Urinary bladder (tissue), 4 donors: Measurements from ENCODE around the gene ART5. TPM values are rescaled to one million over a fixed set of nuclear protein-coding genes. Genes with fewer than 3 reads are reported as not detected.
"Not testable (repeated sequence)": the region's sequence is repeated elsewhere in the genome, so short reads cannot be mapped to it uniquely, and the experiment has no call there.

Source experiments
- DNase-seq: peaks from one replicate; pipeline ENCODE4 v3.0.0-alpha.2; 2015; ENCODE audit errors: extremely low spot score
- H3K27ac ChIP-seq: one replicate; pipeline ENCODE4 v1.5.1; 2013; ENCODE audit warnings: low read depth, mild to moderate bottlenecking, moderate library complexity
- H3K36me3 ChIP-seq: one replicate; pipeline ENCODE4 v1.6.1; 2013; ENCODE audit warnings: mild to moderate bottlenecking, moderate library complexity; ENCODE audit not compliant: insufficient read depth
- H3K4me1 ChIP-seq: one replicate; pipeline ENCODE4 v1.6.1; 2013; ENCODE audit warnings: mild to moderate bottlenecking, moderate library complexity; ENCODE audit not compliant: insufficient read depth
- H3K4me3 ChIP-seq: one replicate; pipeline ENCODE4 v1.5.1; 2013; ENCODE audit warnings: low read depth, low read length
- WGBS: extraction: QIAGEN DNeasy Blood & Tissue Kit; methylation state at CpG from one replicate; pipeline ENCODE4 v1.1.7; 2013; 5-methylcytosine and 5-hydroxymethylcytosine counted together
- polyA plus RNA-seq: library from polyadenylated mRNA; stranded (reverse); fragments of 200-250 nt; gene quantifications from one replicate; pipeline ENCODE4 v1.2.3, GENCODE V29; 2013
- small RNA-seq: library from RNA; depleted of rRNA; stranded (forward); fragments of <200 nt; gene quantifications from one replicate; pipeline ENCODE3, GENCODE V24; 2014
- total RNA-seq: library from RNA; depleted of rRNA; stranded (reverse); fragments of >200 nt; gene quantifications from one replicate; pipeline ENCODE4 v1.2.3, GENCODE V29; 2014
- donor health status: healthy with polysubstance abuse.
- donor health status: healthy.

Gene ART5
- total and polyA plus RNA-seq, 2 donors, result 0.67 TPM; not detected in 1

GRCh38 chr11:3597743-3598142 lies 44.0 kb downstream of the ART5 start:
- 93% methylated on average over 15 of the region's 15 CpGs for WGBS
- H3K36me3 ChIP-seq, H3K27ac ChIP-seq, H3K4me3 ChIP-seq, DNase-seq, H3K4me1 ChIP-seq: not testable (repeated sequence)

DNA sequence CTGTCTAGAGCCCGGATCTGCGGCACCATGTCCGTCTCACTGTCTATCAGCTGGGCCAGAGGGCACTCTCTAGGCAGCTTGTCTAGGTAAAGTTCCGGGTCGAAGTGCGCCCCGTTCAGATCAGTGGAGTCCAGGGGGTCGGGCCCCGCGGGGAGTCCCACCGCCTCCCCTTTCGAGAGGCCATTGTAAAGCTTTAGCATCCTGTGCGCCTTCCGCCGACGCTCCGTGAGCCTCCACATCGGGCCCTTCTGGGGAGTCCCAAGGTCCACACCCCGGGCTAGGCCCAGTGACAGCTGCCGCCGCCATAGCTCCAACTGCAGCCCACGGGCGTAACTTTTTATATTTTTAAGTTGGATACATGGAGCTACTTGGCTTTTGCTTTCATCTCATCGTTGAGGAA lies 50.5 kb downstream of the ART5 start:
- not testable (repeated sequence) for H3K4me1 ChIP-seq, H3K27ac ChIP-seq, DNase-seq, H3K36me3 ChIP-seq, H3K4me3 ChIP-seq
- 96% methylated on average over 24 of the region's 24 CpGs for WGBS

DNA sequence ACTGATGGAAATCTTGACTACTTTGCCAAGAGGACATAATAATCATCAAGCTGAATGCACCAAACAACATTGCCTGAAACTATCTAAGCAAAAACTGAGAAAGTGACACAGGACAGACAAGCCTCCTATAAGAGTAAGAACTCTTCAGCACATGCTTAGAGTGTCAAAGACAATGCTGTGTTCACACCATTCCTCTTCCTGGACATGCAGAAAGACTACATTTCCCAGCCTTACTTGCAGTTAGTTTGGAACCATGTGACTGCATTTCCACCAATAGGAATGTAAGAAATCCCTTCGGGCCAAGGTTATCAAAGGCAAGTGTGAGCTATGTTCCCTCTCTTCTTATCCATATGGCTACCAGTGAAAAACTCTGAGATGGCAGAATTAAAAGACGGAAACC lies 51.6 kb downstream of the ART5 start:
- not testable (repeated sequence) for H3K4me3 ChIP-seq, H3K27ac ChIP-seq, H3K4me1 ChIP-seq, H3K36me3 ChIP-seq, DNase-seq
- 68% methylated on average over 2 of the region's 2 CpGs for WGBS

GRCh38 chr11:3588776-3589175 lies 53.0 kb downstream of the ART5 start:
- H3K4me3 ChIP-seq, H3K4me1 ChIP-seq, H3K36me3 ChIP-seq, DNase-seq, H3K27ac ChIP-seq: not testable (repeated sequence)
- 77% methylated on average over 11 of the region's 11 CpGs for WGBS

Small RNA genes lying within 50 kb of the gene (small RNA-seq; reads per million reads assigned to genes)
- gene RF00019, result not detected

Other genes with a start within 250 kb of the ART5 start
- not detected for gene ART1, start 3.1 kb upstream of the ART5 start, total RNA-seq
- not detected for gene ART1, start 3.1 kb upstream of the ART5 start, polyA plus RNA-seq
- gene CHRNA10, start 29.4 kb upstream of the ART5 start, total RNA-seq, result 0.48 TPM
- gene CHRNA10, start 29.4 kb upstream of the ART5 start, polyA plus RNA-seq, result 0.68 TPM
- gene NUP98, start 155.6 kb upstream of the ART5 start, total RNA-seq, result 105 TPM
- gene NUP98, start 155.6 kb upstream of the ART5 start, polyA plus RNA-seq, result 41.8 TPM
- 12.7 TPM for gene PGAP2, start 166.6 kb upstream of the ART5 start, total RNA-seq
- 15.3 TPM for gene PGAP2, start 166.6 kb upstream of the ART5 start, polyA plus RNA-seq
- 4.9 TPM for gene RHOG, start 199.0 kb upstream of the ART5 start, total RNA-seq
- 85.0 TPM for gene RHOG, start 199.0 kb upstream of the ART5 start, polyA plus RNA-seq
- gene STIM1, start 213.7 kb upstream of the ART5 start, total RNA-seq, result 41.8 TPM
- gene STIM1, start 213.7 kb upstream of the ART5 start, polyA plus RNA-seq, result 61.0 TPM